ENCODE results near the gene ABLIM1. TPM values are rescaled to one million over a fixed set of nuclear protein-coding genes. Genes with fewer than 3 reads are reported as not detected.

Gene ABLIM1
- total RNA-seq, 2 experiments from 2014 or later: 119 to 128 TPM

- Mint-ChIP-seq H3K4me3 (no peak overlapping the region), H3K4me1 (ENCODE audit: low read depth) (no peaks in the 10 kb centered on the region), H3K9me3 (no peaks in the 10 kb centered on the region), H3K36me3 (no peaks in the 10 kb centered on the region), H3K27ac (no peak overlapping the region), H3K27me3 (no peaks in the 10 kb centered on the region)
- intact Hi-C loops (cut with micrococcal nuclease): no loop called here
- no peak for DNase-seq
- ChIA-PET POLR2A (no interaction called here), CTCF (no interaction called here)
Observed at GRCh38 chr10:114577133-114577532, 80.9 kb downstream of the ABLIM1 start.

- ChIA-PET POLR2A (no interaction called here), CTCF (no interaction called here)
- Mint-ChIP-seq H3K27me3 (no peaks in the 10 kb centered on the region), H3K36me3 (no peaks in the 10 kb centered on the region), H3K4me1 (ENCODE audit: low read depth) (no peaks in the 10 kb centered on the region), H3K27ac (peak overlapping the region; percentile 21), H3K9me3 (no peaks in the 10 kb centered on the region), H3K4me3 (no peak overlapping the region)
- intact Hi-C loops (cut with micrococcal nuclease): no loop called here
- DNase-seq: no peak
Observed at GRCh38 chr10:114576716-114577115, 81.4 kb downstream of the ABLIM1 start.

DNA sequence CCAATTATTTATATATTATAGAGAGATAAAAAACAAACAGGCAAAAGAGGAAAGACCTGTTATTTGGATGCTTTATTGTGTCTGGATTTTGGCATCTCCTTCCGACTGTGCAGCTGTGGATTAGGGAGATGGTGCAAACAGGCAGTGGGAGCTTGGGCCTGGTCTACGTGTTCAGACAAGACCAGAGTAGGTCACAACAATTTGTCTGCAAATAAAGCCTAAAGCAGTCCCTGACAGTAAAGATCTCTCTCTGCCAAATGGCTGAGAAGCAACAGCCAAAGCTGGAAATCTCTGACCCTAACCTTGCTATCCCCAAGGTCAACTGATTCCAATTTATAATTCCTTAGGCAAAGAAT, 82.0 kb downstream of the ABLIM1 start:
- Mint-ChIP-seq H3K4me1 (ENCODE audit: low read depth) (no peaks in the 10 kb centered on the region), H3K36me3 (no peaks in the 10 kb centered on the region), H3K27ac (no peak overlapping the region), H3K9me3 (no peaks in the 10 kb centered on the region), H3K27me3 (no peaks in the 10 kb centered on the region), H3K4me3 (no peak overlapping the region)
- intact Hi-C loops (cut with micrococcal nuclease): no loop called here
- CTCF ChIA-PET: interaction anchor here (0.8 kb wide), 1 partner anchor 272 kb away, joined by 3 read pairs; no protein-coding TSS in a partner anchor
- no peak for DNase-seq
- POLR2A ChIA-PET: no interaction called here

DNA sequence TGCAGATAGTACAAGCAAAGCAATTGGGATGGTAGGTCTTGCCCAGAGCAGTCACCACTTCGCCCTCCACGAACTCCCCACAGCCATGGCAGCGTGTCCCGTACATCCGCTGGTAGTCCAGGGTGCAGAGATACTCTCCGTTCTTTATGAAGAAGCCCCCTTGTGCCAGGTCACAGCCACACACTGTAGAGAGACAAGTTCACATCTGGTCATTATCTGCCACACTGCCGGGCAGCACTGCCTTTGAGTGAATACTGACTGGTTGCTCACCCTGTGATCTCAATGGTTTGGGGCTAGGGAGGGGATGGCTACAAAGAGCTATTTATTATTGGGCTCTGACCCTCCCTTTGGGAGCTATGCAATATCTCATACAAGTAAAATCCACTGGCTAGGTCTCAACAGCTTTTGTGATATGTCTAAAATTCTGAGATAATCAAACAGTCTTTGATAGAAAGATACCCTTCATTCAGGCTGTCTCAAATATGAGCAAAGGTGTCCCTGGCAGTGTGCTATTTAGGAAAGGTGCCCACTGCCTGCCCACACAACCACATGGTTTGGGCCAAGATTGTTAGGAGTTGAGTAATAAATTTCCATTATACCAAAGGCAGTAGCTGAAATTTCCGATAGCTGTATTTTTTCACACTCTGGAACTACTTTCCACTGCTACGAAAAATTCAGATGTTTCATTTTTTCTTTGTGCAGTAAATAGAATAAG, 82.5 kb downstream of the ABLIM1 start:
- Mint-ChIP-seq H3K9me3 (no peaks in the 10 kb centered on the region), H3K27ac (no peak overlapping the region), H3K4me3 (no peak overlapping the region), H3K27me3 (no peaks in the 10 kb centered on the region), H3K36me3 (no peaks in the 10 kb centered on the region), H3K4me1 (ENCODE audit: low read depth) (no peaks in the 10 kb centered on the region)
- ChIA-PET CTCF (interaction anchor here (0.8 kb wide), 1 partner anchor 272 kb away, joined by 3 read pairs; no protein-coding TSS in a partner anchor), POLR2A (interaction anchor here (0.6 kb wide), 1 partner anchor 508 kb away, joined by 5 read pairs; no protein-coding TSS in a partner anchor)
- intact Hi-C loops (cut with micrococcal nuclease): no loop called here
- no peak for DNase-seq

DNA sequence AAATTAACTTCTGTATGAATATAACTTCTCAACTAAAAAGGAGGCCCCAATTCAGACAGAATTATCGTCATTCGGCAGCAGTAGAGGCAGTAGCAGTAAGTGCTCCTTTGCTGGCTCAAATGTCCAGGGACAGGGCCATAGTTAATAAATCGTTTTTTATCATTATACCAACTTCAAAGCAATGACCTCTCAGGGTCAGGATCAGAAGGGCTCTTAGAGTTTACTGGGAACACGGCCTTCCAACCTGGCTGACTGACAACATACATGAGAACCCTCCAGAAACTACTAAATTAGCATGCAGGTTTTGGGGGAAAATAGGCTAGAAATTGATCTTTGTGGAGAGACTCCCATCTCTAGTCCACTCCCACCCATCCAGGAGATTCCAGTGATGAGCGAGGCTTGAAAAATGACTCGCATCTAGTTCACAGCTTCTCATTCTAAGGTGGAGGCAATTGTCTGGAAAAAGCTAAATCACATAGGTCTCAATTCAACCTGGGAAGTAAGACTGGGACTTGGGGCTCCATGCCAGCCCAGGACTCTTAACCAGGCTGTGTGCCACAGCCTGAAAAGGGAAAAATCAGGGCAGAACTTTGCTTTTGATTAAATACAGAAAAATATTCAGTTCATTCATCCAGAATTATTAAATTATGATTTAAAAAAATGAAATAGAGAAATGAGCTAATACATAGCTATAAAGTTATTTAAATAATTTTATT, 84.6 kb downstream of the ABLIM1 start:
- ChIA-PET CTCF (no interaction called here), POLR2A (no interaction called here)
- Mint-ChIP-seq H3K4me1 (ENCODE audit: low read depth) (no peaks in the 10 kb centered on the region), H3K27me3 (no peaks in the 10 kb centered on the region), H3K4me3 (no peak overlapping the region), H3K9me3 (no peaks in the 10 kb centered on the region), H3K36me3 (no peaks in the 10 kb centered on the region), H3K27ac (no peak overlapping the region)
- DNase-seq: no peak
- intact Hi-C loops (cut with micrococcal nuclease): no loop called here

DNA sequence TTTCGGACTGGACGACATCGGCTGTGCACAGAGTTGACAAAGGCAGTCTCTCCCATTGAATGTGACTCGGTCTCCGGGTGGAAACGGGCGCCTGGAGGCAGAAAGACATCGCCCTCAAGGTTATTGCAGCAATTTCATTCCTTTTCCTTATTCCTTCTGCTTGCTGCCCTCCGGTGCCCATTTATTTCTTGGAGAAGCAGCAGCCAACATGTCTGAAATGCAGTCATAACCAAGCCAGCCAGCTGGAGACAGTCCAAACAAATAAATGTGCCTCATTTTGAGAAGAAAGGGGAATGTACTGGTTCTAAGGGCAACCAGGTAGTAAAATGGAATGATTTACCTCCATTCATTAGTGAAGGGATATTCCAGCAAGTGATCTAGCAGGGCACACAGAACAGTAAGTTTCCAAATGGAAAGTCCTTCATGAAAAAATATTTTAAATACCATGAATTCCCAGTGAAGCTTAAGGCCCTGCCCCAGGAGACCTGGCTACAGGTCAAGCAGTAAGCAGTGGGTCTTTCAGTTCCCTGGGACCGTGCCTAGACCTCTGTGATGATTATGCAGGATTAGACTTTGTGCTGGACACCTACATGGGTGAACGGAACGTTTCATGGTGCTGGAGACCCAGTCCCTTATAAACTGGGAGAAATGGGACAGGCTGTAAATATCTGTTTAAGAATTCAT, 86.6 kb downstream of the ABLIM1 start:
- no peak for DNase-seq
- H3K4me3 Mint-ChIP-seq: no peak overlapping the region
- H3K36me3 Mint-ChIP-seq: no peaks in the 10 kb centered on the region
- intact Hi-C loops (cut with micrococcal nuclease): no loop called here
- CTCF ChIA-PET: no interaction called here
- H3K27ac Mint-ChIP-seq: no peak overlapping the region
- peaks cover 1% of the 10 kb centered on the region for H3K27me3 Mint-ChIP-seq
- H3K9me3 Mint-ChIP-seq: no peaks in the 10 kb centered on the region
- POLR2A ChIA-PET: no interaction called here
- no peaks in the 10 kb centered on the region for H3K4me1 Mint-ChIP-seq (ENCODE audit: low read depth)

- CTCF ChIA-PET: no interaction called here
- Mint-ChIP-seq H3K27ac (no peak overlapping the region), H3K4me1 (ENCODE audit: low read depth) (no peaks in the 10 kb centered on the region), H3K36me3 (no peaks in the 10 kb centered on the region), H3K27me3 (peaks cover 3% of the 10 kb centered on the region), H3K9me3 (no peaks in the 10 kb centered on the region), H3K4me3 (no peak overlapping the region)
- DNase-seq: no peak
- intact Hi-C loops (cut with micrococcal nuclease): no loop called here
- POLR2A ChIA-PET: no interaction called here
Observed at GRCh38 chr10:114566064-114566463, 92.0 kb downstream of the ABLIM1 start.

GRCh38 chr10:114565066-114565465, 93.0 kb downstream of the ABLIM1 start:
- Mint-ChIP-seq H3K4me3 (no peak overlapping the region), H3K36me3 (no peaks in the 10 kb centered on the region), H3K27me3 (peaks cover 3% of the 10 kb centered on the region), H3K9me3 (no peaks in the 10 kb centered on the region), H3K27ac (no peak overlapping the region), H3K4me1 (ENCODE audit: low read depth) (no peaks in the 10 kb centered on the region)
- no peak for DNase-seq
- ChIA-PET CTCF (no interaction called here), POLR2A (no interaction called here)
- intact Hi-C loops (cut with micrococcal nuclease): no loop called here

DNA sequence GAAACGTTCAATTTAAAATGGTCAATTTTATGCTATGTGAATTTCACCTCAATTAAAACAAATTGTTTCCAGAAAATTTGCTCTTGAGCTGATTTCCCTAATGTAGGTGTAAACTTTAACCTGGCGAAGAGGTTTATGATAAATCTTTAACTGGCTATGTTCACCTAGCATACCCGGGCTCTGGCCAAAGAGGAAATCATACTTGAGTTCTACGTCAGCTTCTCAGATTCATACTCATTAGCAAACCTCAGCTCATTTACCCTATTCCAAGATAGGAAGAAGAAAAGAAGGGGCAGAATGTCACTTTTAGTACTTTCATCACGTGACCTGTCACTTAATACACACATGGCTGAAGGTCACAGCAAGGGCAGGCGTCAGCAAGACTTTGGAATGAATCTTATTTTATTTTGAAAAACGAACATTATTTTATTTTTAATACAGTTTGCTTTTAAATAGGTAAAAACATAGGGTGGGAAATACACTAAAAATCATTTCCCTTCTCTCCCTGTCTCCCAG, 97.0 kb downstream of the ABLIM1 start:
- Mint-ChIP-seq H3K27me3 (peaks cover 2% of the 10 kb centered on the region), H3K9me3 (peaks cover 12% of the 10 kb centered on the region), H3K4me1 (ENCODE audit: low read depth) (no peaks in the 10 kb centered on the region), H3K36me3 (peaks cover 7% of the 10 kb centered on the region), H3K27ac (no peak overlapping the region), H3K4me3 (no peak overlapping the region)
- CTCF ChIA-PET: no interaction called here
- no peak for DNase-seq
- intact Hi-C loops (cut with micrococcal nuclease): no loop called here
- POLR2A ChIA-PET: no interaction called here

- Mint-ChIP-seq H3K36me3 (peaks cover 7% of the 10 kb centered on the region), H3K9me3 (peaks cover 12% of the 10 kb centered on the region), H3K4me3 (no peak overlapping the region), H3K27ac (no peak overlapping the region), H3K27me3 (no peaks in the 10 kb centered on the region), H3K4me1 (ENCODE audit: low read depth) (no peaks in the 10 kb centered on the region)
- intact Hi-C loops (cut with micrococcal nuclease): no loop called here
- DNase-seq: no peak
- CTCF ChIA-PET: interaction anchor here (1.8 kb wide), 1 partner anchor 134 kb away, joined by 4 read pairs; no protein-coding TSS in a partner anchor
- POLR2A ChIA-PET: no interaction called here
Observed at GRCh38 chr10:114560144-114560543, 97.9 kb downstream of the ABLIM1 start.

GRCh38 chr10:114559636-114560035, 98.4 kb downstream of the ABLIM1 start:
- CTCF ChIA-PET: interaction anchor here (1.8 kb wide), 1 partner anchor 135 kb away, joined by 4 read pairs; no protein-coding TSS in a partner anchor
- intact Hi-C loops (cut with micrococcal nuclease): no loop called here
- H3K4me3 Mint-ChIP-seq: no peak overlapping the region

DNA sequence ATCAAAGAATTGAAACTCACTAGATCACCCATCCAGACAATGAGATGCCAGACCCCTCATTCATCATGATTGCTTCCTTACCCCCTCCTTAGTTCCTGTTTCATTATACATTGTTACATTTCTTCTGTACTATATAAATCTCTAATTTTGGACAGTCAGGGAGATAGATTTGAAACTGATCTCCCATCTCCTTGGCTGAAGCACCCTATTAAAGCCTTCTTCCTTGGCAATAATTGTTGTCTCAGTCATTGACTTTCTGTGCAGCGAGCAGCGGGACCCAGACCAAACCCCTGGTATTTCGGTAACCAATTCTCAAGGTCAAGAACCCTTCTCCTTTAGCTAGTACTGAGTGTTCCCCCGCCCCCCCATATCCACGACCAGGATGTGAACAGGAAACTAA, 100.2 kb downstream of the ABLIM1 start:
- no peak for DNase-seq
- no peak overlapping the region for H3K4me3 Mint-ChIP-seq
- H3K9me3 Mint-ChIP-seq: peaks cover 12% of the 10 kb centered on the region
- no peaks in the 10 kb centered on the region for H3K4me1 Mint-ChIP-seq (ENCODE audit: low read depth)
- no peaks in the 10 kb centered on the region for H3K27me3 Mint-ChIP-seq
- ChIA-PET CTCF (interaction anchor here (1.2 kb wide), 1 partner anchor 16 kb away, joined by 3 read pairs; no protein-coding TSS in a partner anchor), POLR2A (no interaction called here)
- intact Hi-C loops (cut with micrococcal nuclease): no loop called here
- H3K27ac Mint-ChIP-seq: no peak overlapping the region
- H3K36me3 Mint-ChIP-seq: peaks cover 7% of the 10 kb centered on the region

More at GRCh38 chr10:114559636-114560035, 98.4 kb downstream of the ABLIM1 start:
- peaks cover 12% of the 10 kb centered on the region for H3K9me3 Mint-ChIP-seq
- POLR2A ChIA-PET: no interaction called here
- H3K27ac Mint-ChIP-seq: no peak overlapping the region
- H3K27me3 Mint-ChIP-seq: no peaks in the 10 kb centered on the region
- no peak for DNase-seq
- H3K36me3 Mint-ChIP-seq: peaks cover 7% of the 10 kb centered on the region
- H3K4me1 Mint-ChIP-seq (ENCODE audit: low read depth): no peaks in the 10 kb centered on the region
